NOMO-1 (cell line): ENCODE results near the gene DPCD.

Experiments used
- DNase-seq, 2 experiments: peaks; one replicate each; lab custom pipeline; 2025; ENCODE audit not compliant: unreplicated experiment in 2 of 2; lab: John Stamatoyannopoulos, UW

DPCD gene

DNA sequence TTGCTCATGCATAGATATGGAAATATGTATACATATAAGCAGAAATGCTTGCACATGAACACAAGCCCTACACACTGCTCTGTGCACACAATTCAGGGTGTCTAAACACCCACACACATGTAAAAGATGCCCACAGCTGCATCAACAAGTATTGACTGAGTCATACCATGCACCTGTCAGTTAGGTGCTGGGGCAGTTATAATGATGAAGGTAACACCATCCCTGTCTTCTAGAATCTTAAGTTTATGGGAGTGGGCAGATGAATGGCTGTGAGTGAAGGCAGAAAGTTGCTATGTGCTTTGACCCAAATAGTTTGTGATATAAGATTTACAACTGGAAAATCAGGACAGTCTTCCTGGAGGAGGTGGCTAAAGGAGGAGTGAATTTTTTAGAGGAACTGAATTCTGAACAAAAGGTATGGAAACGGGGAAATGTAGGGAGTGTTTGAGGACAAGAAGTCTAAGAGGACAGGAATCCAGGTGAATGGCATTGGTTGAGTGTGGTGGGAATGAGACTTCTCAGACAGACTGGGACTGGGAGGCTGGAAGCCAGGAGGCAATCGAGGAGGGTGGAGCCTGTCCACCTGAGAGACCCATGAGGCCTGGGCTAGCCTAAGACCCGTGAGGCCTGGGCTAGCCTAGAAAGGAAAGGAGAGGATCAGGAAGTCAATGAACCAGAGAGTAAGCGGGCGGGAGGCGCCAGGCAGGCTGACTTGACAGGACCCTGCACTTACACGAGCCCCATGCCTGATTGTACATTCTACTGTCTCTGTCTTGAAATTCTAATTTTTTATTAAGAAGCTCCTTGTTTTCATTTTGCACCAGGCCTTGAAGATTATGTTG lies 20.7 kb upstream of the DPCD start:
- DNase-seq = no peak

DNA sequence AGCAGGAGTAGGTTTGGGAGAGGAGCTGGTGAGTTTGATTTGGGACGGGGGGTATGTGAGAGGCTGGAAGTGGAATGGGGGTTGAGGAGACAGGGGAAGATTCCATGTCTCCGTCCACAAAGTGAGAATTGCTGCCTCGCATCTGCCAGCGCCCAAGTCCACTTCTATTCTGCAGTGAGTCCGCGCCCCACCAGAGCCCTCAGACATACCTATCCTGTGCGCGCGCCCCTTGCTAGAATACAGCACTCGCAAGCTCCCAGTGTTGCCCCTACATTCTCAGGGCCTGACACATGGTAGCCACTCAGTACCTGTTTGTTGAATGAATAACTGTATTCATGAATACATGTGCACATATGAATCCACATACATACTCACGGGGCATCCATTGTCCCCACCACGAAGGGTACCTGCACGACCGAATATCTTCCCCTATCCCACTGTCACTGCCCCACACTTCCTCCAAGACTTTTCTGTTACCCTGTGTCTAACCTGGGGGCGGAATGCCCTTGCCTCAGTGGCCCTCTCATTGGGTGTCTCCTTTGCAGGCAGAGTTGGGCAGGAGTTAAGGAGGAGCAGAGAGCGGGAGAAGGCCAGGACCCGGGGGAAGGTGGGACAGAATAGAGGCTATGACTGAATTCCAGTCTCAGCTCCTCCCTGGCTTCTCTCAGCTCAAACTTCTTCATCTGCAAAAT lies 19.9 kb upstream of the DPCD start:
- no peak for DNase-seq

DNA sequence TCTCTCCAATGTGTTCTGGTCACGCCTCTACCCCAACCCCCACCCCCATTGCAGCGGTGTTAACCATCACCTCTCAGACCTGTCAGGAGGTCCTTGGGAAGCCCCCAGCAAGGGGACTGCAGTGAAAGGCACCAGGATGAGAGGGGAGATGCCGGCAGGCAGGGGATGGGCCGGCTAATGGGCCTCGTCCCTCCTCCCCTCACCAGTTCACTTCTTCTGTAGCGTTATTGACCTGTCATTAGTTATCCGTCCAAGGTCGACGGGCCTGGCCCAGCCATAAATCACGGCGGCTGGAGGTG lies 18.8 kb upstream of the DPCD start:
- DNase-seq = no peak

DNA sequence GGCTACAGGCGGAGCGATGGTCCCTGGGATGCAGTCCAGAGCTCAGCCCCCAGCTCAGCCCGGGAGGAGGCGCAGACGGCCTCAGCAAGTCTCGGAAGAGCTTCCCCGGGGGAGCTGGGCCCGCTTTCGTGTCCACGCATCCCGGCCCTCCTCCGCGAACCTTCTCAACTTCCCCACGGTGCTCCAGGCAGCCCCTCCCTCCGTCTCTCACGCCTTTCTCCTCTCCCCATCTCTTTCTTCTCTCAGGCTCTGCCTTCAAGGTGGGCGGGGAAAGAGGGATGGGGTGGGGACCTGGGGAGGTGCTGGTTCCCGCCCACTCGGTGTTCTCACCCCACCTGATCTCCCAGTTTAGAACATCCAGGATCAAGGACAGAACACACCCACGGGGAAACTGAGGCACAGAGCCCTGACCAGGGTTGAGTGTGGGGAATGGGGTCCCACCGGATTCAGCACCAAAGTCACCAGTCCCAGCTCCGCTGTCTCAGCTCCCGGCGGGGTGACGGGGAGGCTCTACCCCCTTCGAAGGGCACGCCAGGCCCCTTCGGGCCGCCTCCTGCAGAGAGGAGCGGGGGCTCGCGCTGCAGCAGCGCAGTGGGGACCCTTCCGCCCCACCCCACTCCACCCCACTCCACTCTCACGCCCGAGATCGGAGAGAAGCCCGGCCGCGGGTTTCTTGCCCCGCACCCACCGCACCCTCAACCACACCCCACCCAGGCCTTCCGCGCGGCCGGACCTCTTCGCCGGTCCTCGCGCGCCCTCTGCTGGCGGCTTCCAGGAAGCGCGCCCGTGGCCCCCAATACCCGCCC lies 18.3 kb upstream of the DPCD start:
- DNase-seq = peak; percentile 53 to 80

DNA sequence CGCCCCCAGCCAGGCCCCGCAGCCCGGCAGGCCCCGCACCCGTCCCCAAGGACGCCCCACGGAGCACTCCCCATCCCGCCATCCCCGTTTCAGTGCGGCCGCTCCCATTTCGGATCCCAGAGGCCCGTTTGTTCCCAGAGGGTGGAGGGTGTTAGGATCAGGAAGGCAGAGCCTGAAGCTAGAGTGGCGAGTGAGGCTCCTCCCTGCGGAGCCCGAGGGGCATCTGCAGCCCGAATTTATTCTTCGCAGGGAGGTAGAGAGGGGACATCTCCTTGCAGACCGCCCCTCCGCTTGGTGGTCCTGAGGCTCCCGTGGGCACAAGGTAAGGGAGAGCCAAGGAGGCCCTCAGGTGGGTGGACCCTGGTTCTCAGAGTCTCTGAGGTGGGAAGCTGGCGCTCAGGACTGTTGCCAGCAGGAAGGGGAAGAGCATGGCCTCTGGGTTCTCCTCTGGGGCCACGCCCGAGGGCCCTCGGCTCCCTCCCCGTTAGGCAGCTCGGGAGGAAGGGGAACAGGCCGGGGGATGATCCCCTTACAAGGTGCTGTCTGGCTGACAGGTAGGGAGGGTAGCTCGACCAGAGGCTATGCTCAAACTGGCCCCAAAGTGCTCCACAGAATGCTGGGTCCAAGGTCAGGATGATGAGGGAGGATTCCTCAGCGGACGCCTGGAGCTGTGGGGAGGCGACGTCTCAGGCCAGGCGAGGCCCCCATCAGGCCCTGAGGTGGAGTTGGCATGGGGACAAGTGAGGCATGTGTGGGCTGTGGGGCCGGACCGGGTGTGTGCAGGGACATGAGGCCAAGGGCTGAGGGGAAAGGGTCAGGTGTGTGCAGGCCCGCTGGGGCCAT lies 17.5 kb upstream of the DPCD start:
- DNase-seq = peak; percentile 50 to 71

DNA sequence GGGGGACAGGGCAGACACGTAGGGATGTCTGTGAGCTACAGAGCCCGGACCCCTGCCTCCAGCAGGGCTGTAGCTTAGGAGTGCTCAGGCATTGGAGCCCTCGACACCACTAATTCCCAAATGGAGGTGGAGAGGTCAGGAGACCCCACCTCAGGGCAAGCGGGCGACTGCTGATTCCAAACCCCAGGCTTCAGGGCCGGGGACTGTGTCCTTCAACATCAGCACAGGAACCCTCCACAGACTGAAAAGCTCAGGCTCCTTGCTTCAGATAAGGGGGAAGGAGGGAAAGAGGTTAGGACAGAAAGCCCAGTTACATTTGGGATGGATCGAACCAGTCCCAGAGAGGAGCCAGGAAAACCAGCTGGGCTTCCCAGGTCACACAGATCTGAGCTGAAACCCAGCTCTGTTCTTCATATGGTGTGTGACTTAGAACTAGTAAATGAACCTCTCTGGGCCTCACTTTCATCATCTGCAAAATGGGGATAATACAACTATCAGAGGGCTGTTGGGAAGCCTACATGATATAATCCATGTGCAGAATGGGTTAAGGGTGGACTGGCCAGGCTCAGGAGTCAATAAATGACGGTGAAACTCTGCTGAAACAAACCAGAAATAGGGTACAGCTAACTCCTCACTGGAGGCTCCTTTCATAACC lies 16.7 kb upstream of the DPCD start:
- no peak for DNase-seq

DNA sequence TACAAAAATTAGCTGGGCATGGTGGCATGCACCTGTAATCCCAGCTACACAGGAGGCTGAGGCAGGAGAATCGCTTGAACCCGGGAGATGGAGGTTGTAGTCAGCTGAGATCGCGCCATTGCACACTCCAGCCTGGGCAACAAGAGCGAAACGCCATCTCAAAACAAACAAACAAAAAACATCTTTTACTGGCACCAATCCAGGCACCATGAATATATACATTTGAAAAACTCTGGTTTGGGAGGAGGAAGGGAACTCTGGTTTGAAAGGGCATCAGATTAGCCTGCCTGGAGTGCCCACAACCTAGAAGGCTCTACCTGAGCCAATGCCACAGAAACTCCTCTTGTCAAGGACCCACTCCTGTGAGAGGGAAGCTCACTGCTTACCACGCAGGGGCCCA lies 16.0 kb upstream of the DPCD start:
- no peak for DNase-seq

DNA sequence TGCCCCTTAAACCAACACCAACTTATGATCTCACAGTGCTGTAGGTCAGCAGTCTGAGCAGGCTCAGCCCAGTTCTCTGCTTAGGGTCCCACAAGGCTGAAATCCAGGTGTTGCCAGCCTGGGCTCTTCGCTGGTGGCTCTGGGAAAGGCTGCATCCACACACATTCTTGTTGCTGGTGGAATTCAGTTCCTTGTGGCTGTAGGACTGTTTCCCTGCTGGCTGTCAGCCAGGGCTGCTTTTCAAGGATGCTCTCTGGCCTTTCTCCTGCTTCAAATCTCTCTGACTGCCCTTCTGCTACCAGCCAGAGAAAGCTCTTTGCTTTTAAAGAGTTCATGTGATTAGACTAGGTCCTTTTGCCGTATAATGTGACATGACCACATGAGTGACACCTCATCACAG lies 15.3 kb upstream of the DPCD start:
- no peak for DNase-seq

DNA sequence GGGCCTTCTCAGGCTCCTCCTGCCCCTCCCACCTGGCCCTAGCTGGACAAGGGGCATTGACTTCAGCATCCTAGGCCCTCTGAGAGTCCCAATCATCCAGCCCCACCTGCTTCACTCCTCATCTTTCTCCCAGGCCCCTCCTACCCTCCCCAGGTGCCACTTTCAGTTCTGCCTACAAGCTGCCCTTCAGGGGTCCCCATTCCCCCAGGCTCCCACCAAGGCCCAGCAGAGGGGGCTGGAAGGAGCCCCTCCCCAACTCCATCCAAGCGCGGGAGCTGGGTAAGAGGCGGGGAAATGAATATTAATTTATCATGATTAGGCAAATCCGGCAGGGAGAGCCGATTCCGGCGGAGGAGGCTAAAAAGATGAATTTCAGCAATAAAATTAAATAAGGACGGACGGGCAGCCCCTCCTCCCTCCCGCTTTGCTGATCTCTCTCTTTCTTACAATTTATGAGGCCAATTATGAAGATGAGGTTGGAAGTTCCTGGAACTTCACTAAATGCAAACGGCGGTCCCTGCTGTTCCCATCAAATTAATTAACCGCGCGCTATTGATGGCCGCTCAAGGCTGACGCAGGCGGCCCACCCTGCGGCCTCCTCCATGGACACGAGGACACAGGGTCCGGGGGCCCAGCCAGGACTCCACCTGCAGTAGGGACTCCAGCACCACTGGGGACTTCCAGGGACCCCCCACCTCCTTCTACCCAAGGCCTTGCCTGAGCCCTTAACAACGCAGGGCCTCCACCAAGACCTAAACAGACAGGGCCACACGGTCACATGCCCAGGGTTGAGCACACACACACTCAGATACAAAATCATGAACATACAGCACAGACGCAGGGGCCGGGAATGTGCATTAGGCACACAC lies 14.0 kb upstream of the DPCD start:
- no peak for DNase-seq

DNA sequence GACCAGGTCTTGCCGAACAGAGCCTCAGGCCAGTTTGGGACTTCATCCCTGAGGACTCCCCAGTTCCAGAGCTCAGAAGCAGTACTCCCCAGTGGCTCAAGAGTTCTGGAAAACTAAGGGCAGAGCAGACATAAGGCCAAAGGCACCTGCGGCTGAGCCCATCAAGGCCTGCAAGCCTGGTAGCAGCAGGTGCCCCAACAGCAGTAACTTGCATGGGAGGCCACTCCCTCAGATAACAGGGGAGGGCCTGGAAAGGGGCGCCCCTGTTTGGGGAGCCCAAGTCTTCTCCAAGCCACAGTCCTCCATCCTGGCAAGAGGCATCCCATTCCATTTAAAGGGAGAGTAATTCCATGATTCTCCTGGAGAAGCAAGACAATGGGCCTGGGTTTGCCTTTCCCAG lies 13.0 kb upstream of the DPCD start:
- no peak for DNase-seq

DNA sequence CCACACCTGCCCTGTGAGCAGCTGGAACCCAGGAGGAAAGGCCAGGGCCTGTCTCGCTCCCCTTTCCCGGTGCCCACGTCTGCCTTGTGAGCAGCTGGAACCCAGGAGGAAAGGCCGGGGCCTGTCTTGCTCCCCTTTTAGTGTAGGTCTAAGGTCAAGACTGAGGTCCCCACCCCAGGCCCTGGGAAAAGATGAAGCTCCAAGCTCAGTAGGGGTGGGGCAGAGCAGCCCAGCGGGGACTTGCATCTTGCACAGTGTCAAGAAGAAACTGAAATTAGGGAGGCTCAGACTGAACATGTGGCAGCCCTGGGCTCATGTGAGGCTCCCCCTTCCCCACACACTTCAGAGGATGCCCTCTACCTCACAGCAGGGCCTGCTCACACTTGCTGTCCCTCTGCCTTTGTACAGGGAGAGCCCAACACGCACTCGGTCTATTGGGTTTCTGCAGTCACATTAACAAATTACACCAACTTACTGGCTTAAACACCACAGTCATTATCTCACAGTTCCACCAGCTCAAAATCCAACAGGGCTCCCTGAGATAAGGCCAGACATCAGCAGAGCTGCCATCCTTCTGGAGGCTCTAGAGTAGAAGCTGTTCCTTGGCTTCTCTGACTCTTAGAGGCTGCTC lies 12.4 kb upstream of the DPCD start:
- no peak for DNase-seq

DNA sequence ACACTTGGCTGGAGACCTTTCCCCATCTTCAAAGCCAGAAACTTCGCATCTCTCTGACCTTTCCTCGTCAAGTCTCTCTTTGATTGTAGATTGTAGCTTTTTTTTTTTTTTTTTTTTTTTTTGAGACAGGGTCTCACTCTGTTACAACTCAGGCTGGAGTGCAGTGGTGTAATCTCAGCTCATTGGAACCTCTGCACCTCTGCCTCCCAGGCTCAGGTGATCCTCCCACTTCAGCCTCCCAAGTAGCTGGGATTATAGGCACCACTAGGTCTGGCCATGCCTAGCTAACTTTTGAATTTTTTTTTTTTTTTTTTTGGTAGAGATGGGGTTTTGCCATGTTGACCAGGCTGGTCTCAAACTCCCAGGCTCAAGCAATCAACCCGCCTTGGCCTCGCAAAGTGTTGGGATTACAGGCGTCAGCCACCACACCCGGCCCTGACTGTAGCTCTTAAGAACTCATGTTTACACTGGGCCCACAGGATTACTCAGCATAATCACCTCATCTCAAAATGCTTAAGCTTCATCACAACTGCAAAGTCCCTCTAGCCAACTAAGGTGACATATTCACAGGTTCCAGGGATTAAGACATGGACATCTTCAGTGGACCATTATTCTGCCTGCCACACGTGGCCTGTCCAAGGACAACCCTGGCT lies 11.8 kb upstream of the DPCD start:
- DNase-seq = no peak

DNA sequence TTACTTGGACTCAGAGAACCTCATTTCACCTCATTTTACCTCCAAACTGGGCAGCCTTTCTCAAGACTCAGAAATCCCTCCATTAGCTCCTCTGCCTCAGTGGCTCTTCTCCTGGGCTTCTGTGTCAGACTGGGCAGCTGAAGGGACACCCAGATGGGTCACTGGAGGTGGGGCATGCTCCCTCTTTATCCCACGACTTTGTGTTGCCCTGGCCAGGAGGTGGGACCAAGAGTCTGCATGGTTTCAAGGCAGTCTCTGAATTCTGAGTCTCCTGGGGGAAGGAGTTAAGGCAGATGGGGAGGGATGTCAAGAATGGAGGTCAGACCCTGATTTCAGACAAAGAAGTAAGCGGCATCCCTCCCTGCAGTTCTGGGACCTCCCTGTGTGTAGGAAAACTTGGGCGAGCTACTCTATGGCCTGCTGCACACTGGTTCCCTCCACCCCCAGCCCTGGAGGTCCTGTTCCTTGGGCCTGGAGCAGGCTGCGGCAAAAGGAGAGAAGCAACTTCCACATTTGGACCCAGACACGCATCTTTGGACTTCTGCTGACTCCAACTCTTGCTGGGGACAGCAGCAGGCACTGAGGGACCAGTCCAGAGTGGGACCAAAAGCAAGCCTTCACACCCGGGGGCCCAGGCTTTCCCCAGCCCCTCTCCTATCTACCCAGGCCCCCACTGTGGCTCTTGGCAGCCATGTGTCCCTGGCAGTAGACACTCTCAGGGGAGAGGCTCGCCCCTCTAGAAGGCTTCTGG lies 10.8 kb upstream of the DPCD start:
- no peak for DNase-seq

DNA sequence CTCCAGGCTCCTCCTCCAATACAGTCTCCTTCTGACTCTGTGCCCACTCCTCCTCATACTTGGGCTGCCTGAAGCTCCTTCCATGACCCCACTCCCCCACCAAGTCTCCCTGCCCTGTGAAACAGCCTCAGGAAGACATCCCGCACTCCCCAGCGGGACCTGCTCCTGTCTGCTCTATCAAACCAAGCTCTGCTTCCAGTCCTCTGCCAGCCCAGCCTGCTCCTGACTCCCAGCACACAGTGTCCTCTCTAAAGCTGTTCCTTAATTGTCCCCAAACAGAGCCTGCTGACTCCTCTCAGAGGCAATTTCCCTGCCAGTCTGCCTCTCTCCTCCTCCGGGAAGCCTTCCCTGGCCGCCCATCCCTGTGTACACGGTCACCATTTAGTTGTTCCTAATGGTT lies 9.9 kb upstream of the DPCD start:
- no peak for DNase-seq

DNA sequence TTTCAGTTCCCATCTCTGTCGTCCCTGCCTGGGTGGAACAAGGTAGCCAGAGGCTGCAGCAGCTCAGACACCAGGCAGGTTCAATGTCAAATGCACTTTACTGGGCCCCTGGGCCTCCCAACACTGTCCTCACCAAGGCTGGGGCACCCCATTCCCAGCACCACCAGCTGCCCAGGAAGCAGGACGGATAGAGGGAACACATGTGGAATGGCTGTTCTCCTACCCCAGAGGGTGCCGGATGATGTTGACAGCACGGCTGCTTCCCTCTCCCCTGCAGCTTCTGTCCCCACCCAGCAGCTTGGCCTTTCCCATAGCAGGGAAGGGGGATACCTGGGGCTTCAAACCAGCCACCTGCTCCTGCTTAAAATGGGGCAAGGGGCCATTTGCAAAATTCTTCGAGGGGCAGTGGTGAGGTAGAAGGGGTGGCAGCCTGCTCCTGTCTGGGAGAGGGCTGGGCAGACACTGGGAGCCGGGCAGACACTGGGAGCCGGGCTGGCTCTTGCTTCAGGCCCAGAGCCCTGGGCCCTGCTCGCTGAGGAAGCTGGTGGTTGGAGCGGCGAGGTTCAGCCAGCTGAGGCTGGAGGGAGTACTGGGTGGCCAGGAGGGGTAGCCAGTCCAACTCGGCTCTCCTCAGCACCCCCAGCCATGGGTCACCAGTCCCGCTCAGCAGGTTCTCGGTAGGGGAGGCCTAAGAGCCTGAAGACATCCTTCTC lies 9.2 kb upstream of the DPCD start:
- no peak for DNase-seq

DNA sequence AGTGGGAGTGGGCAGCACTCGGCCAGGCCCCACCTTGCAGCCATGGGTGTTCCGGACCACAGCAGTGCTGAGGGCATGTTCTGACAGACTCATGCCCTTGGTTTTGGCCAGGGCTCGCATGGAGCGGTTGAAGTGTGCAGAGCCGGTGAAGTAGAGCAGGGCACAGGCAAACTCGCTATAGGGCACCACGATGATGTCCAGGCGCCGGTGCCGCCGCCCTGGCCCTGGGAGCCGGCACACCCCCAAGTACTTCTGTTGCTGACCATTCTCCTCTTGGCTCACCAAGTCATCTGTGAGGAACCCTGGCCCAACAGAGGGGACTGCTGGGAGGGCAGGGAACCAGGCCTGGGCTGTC lies 8.6 kb upstream of the DPCD start:
- no peak for DNase-seq
